Femur (tissue), 1 donor: ENCODE results near the gene LAD1.
A peak's percentile ranks its signal among the peaks of the same experiment; 100 is the strongest.

Experiments used
- DNase-seq: peaks from one replicate; pipeline ENCODE4 v3.0.0-alpha.2; 2017

Gene LAD1

GRCh38 chr1:201399018-201399351 is at the start of gene LAD1:
Gene LAD1, minus strand, starts transcription at chr1:201399324. Its CDS starts 18 bp downstream, at chr1:201399306.
- DNase-seq = no peak

GRCh38 chr1:201447903-201448871 is 49.1 kb upstream of the LAD1 start:
- peak; percentile 78 for DNase-seq

- no peak for DNase-seq
Measured at GRCh38 chr1:201445310-201445709, 46.2 kb upstream of the LAD1 start.

- DNase-seq = no peak
Measured at GRCh38 chr1:201444792-201445191, 45.7 kb upstream of the LAD1 start.

- no peak for DNase-seq
Measured at GRCh38 chr1:201443747-201444146, 44.6 kb upstream of the LAD1 start.

GRCh38 chr1:201436969-201437368 is 37.8 kb upstream of the LAD1 start:
- no peak for DNase-seq

GRCh38 chr1:201436393-201436792 is 37.3 kb upstream of the LAD1 start:
- DNase-seq = no peak

- DNase-seq = no peak
Measured at GRCh38 chr1:201434266-201434665, 35.1 kb upstream of the LAD1 start.

GRCh38 chr1:201433609-201434008 is 34.5 kb upstream of the LAD1 start:
- DNase-seq = no peak

- no peak for DNase-seq
Measured at GRCh38 chr1:201430776-201431175, 31.7 kb upstream of the LAD1 start.

GRCh38 chr1:201429736-201430501 is 30.8 kb upstream of the LAD1 start:
- DNase-seq = no peak

- DNase-seq = no peak
Measured at GRCh38 chr1:201427963-201428362, 28.8 kb upstream of the LAD1 start.

GRCh38 chr1:201426479-201427310 is 27.6 kb upstream of the LAD1 start:
- DNase-seq = peak; percentile 67

GRCh38 chr1:201424146-201424545 is 25.0 kb upstream of the LAD1 start:
- no peak for DNase-seq

GRCh38 chr1:201423655-201424054 is 24.5 kb upstream of the LAD1 start:
- DNase-seq = no peak

- no peak for DNase-seq
Measured at GRCh38 chr1:201422436-201423030, 23.4 kb upstream of the LAD1 start.

- no peak for DNase-seq
Measured at GRCh38 chr1:201422026-201422425, 22.9 kb upstream of the LAD1 start.

- no peak for DNase-seq
Measured at GRCh38 chr1:201421041-201421440, 21.9 kb upstream of the LAD1 start.

- DNase-seq = no peak
Measured at GRCh38 chr1:201420608-201421002, 21.5 kb upstream of the LAD1 start.

GRCh38 chr1:201419746-201420607 is 20.9 kb upstream of the LAD1 start:
- DNase-seq = peak; percentile 80

- DNase-seq = no peak
Measured at GRCh38 chr1:201419256-201419655, 20.1 kb upstream of the LAD1 start.

GRCh38 chr1:201418461-201418860 is 19.3 kb upstream of the LAD1 start:
- DNase-seq = no peak
